Adrenal gland (tissue), 12 donors: ENCODE data around the gene KCNK17. TPM values are rescaled to one million over a fixed set of nuclear protein-coding genes. Genes with fewer than 3 reads are reported as not detected.

Experiments used
- DNase-seq, 7 donors: peaks; one replicate each; pipeline ENCODE4 v3.0.0-alpha.2; 2019 to 2020
- H3K27ac ChIP-seq, 5 donors: fragments of 200-600 bp; sonication (generic) in 4 of 5; 1 replicate in 3 of 5; 2 replicates in 2 of 5; pipeline versions ENCODE4 v1.5.1 to v1.8.0; 2016 to 2020; ENCODE audit warnings: mild to moderate bottlenecking in 1 of 5
- H3K27me3 ChIP-seq: fragments of 200-600 bp; 2 replicates; pipeline ENCODE4 v1.8.0; 2021
- H3K36me3 ChIP-seq, 2 donors: fragments of 200-600 bp; replicated peaks in 1 of 2; 1 replicate in 1 of 2; 2 replicates in 1 of 2; pipeline versions ENCODE4 v1.5.1 to v1.8.0; 2018 to 2022
- H3K4me1 ChIP-seq, 2 donors: fragments of 200-600 bp; replicated peaks in 1 of 2; 1 replicate in 1 of 2; 2 replicates in 1 of 2; pipeline versions ENCODE4 v1.5.1 to v1.8.0; 2018 to 2021
- H3K4me3 ChIP-seq, 4 donors: fragments of 200-600 bp; sonication (generic) in 3 of 4; one replicate each; pipeline ENCODE4 v1.5.1; 2016 to 2018
- H3K9me3 ChIP-seq, 3 donors: fragments of 200-600 bp; sonication (generic) in 1 of 3; replicated peaks in 1 of 3; 1 replicate in 2 of 3; 2 replicates in 1 of 3; pipeline versions ENCODE4 v1.5.1 to v1.8.0; 2016 to 2021
- POLR2A ChIP-seq, 2 donors: fragments of 450-650 bp; IDR thresholded peaks; one replicate each; pipeline ENCODE4 v1.6.1; 2017; ENCODE audit warnings: antibody characterized with exemption in 2 of 2, mild to moderate bottlenecking in 2 of 2, moderate library complexity in 1 of 2
- WGBS, 4 donors: extraction: QIAGEN DNeasy Blood & Tissue Kit in 2 of 4; methylation state at CpG; one replicate each; pipeline versions ENCODE4 v1.1.5 to v1.1.7; 2013 to 2017; 5-methylcytosine and 5-hydroxymethylcytosine counted together
- intact Hi-C, 2 donors: fragments of 100-400 bp; cut with DNase I; formaldehyde crosslinking; loops; one replicate each; pipeline versions ENCODE4 v1.14.1 to v1.15.0; 2022 to 2023
- polyA plus RNA-seq, 3 donors: library from polyadenylated mRNA; stranded (reverse); fragments of 200-250 nt in 2 of 3; fragments of 350-450 nt in 1 of 3; fragmentation: Illumina TruSeq in 1 of 3; extraction: RNeasy Lipid Tissue Mini Kit (QIAGEN cat#74804) in 1 of 3; gene quantifications; one replicate each; pipeline ENCODE4 v1.2.3, GENCODE V29; 2013 to 2014
- total RNA-seq, 9 donors: library from RNA; depleted of rRNA in 4 of 9; stranded (reverse); fragments of >200 nt in 4 of 9; fragments of 120-200 nt in 1 of 9; fragmentation: NEBNext Ultra II Directional in 1 of 9; extraction: Animal tissue kit (Norgen Biotek cat#: 25700) in 1 of 9; gene quantifications; one replicate each; pipeline versions ENCODE4 v1.1.0 to v1.2.4, GENCODE V29; 2013 to 2023
- TF ChIP-seq, protein P1 (sequence below), 6 experiments: fragments of 450-650 bp in 4 of 6; fragments of 200-600 bp in 2 of 6; sonication (generic) in 1 of 6; IDR thresholded peaks; 1 replicate in 5 of 6; 2 replicates in 1 of 6; pipeline versions ENCODE4 v1.5.1 to v1.8.0; 2016 to 2021; ENCODE audit warnings: antibody characterized with exemption in 6 of 6, mild to moderate bottlenecking in 2 of 6, moderate library complexity in 1 of 6
- donor health status: healthy with polysubstance abuse.
- donor health status: Bipolar disorder and iron deficiency.
- donor health status: DM: yes; HTN: yes; CAD: no.
- donor health status: DM: no; HTN: no; CAD: no.
- donor health status: DM: no; HTN: no; CAD: no.
- donor health status: DM: yes; HTN: yes; CAD: no.

Gene KCNK17
- total and polyA plus RNA-seq, 12 donors = 0.10 to 0.36 (median 0.14) TPM; not detected in 8

GRCh38 chr6:39273406-39273821 lies 40.8 kb downstream of the KCNK17 start:
- no peaks in the 10 kb centered on the region for H3K9me3 ChIP-seq
- intact Hi-C loops = no loop called here
- no peak for DNase-seq
- no peaks in the 10 kb centered on the region for H3K36me3 ChIP-seq
- no peak overlapping the region for H3K4me3 ChIP-seq
- no peaks in the 10 kb centered on the region for H3K4me1 ChIP-seq
- TF ChIP-seq, protein P1, sequence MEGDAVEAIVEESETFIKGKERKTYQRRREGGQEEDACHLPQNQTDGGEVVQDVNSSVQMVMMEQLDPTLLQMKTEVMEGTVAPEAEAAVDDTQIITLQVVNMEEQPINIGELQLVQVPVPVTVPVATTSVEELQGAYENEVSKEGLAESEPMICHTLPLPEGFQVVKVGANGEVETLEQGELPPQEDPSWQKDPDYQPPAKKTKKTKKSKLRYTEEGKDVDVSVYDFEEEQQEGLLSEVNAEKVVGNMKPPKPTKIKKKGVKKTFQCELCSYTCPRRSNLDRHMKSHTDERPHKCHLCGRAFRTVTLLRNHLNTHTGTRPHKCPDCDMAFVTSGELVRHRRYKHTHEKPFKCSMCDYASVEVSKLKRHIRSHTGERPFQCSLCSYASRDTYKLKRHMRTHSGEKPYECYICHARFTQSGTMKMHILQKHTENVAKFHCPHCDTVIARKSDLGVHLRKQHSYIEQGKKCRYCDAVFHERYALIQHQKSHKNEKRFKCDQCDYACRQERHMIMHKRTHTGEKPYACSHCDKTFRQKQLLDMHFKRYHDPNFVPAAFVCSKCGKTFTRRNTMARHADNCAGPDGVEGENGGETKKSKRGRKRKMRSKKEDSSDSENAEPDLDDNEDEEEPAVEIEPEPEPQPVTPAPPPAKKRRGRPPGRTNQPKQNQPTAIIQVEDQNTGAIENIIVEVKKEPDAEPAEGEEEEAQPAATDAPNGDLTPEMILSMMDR (IDR thresholded peaks at IDR 0.05) = no peak
- TF ChIP-seq POLR2A (IDR thresholded peaks at IDR 0.05) = no peak
- H3K27ac ChIP-seq = no peak overlapping the region
- H3K27me3 ChIP-seq = no peaks in the 10 kb centered on the region
- WGBS, 4 donors = 68 to 72% (median 69%) methylated on average over 6 of the region's 6 CpGs

- H3K4me1 ChIP-seq = no peaks in the 10 kb centered on the region
- no peak overlapping the region for H3K4me3 ChIP-seq
- no peaks in the 10 kb centered on the region for H3K9me3 ChIP-seq
- DNase-seq = no peak
- no peaks in the 10 kb centered on the region for H3K36me3 ChIP-seq
- intact Hi-C loops = no loop called here
- 71 to 90% (median 89%) methylated on average over 1 of the region's 1 CpG for WGBS, 4 donors
- no peaks in the 10 kb centered on the region for H3K27me3 ChIP-seq
- no peak overlapping the region for H3K27ac ChIP-seq
- no peak for TF ChIP-seq POLR2A (IDR thresholded peaks at IDR 0.05)
- TF ChIP-seq, protein P1 (IDR thresholded peaks at IDR 0.05) = no peak
Measured at GRCh38 chr6:39269961-39270360, 44.3 kb downstream of the KCNK17 start.

- H3K27ac ChIP-seq = no peak overlapping the region
- no peaks in the 10 kb centered on the region for H3K9me3 ChIP-seq
- no peak for DNase-seq
- no peaks in the 10 kb centered on the region for H3K4me1 ChIP-seq
- intact Hi-C loops = no loop called here
- TF ChIP-seq, protein P1 (IDR thresholded peaks at IDR 0.05) = no peak
- no peak for TF ChIP-seq POLR2A (IDR thresholded peaks at IDR 0.05)
- H3K27me3 ChIP-seq = no peaks in the 10 kb centered on the region
- no peaks in the 10 kb centered on the region for H3K36me3 ChIP-seq
- H3K4me3 ChIP-seq = no peak overlapping the region
- 84 to 88% (median 85%) methylated on average over 3 of the region's 3 CpGs for whole genome bisulfite sequencing, 4 donors
Measured at GRCh38 chr6:39268721-39269120, 45.5 kb downstream of the KCNK17 start.

DNA sequence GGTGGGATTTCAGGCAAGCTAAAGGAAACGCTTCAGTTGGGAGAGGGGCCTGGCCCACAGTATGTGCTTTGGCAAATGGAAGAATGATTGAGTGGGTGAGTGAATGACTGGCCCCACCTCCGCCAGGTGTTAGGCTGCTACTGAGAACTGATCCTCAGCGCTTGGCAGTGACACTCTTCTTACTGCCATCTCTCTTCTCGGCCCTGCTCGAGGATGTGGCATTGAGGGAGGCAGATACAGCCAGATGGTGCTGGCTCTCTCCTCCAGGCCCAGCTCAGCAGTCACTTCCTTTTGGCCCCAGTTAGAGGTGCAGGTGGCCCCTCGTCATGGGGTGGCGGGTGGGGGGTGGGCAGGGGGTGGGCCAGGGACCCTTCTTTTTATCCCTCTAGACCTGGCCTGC lies 46.0 kb downstream of the KCNK17 start:
- Histone ChIP-seq H3K4me1 (no peaks in the 10 kb centered on the region), H3K27ac (no peak overlapping the region), H3K27me3 (no peaks in the 10 kb centered on the region), H3K36me3 (no peaks in the 10 kb centered on the region), H3K9me3 (no peaks in the 10 kb centered on the region), H3K4me3 (no peak overlapping the region)
- 81 to 92% (median 83%) methylated on average over 5 to 7 of the region's 7 CpGs for WGBS, 4 donors
- intact Hi-C loops = no loop called here
- DNase-seq = no peak
- TF ChIP-seq, protein P1 (IDR thresholded peaks at IDR 0.05) = no peak
- TF ChIP-seq POLR2A (IDR thresholded peaks at IDR 0.05) = no peak
